Gastroesophageal sphincter (tissue), 4 donors: Measurements from ENCODE around the gene KIRREL3. TPM values are rescaled to one million over a fixed set of nuclear protein-coding genes. Genes with fewer than 3 reads are reported as not detected.
A peak's percentile ranks its signal among the peaks of the same experiment; 100 is the strongest.
"Not testable (repeated sequence)": the region's sequence is repeated elsewhere in the genome, so short reads cannot be mapped to it uniquely, and the experiment has no call there.

Source experiments
- ATAC-seq: fragments of 150-250 bp; one replicate; pipeline ENCODE4 v1.9.1; 2016; ENCODE audit warnings: mild to moderate bottlenecking, moderate library complexity
- H3K27ac ChIP-seq, 4 donors: fragments of 200-600 bp; sonication (generic) in 3 of 4; 1 replicate in 3 of 4; 2 replicates in 1 of 4; pipeline ENCODE4 v1.5.1; 2016 to 2019
- H3K27me3 ChIP-seq: fragments of 200-600 bp; sonication (generic); one replicate; pipeline ENCODE4 v1.5.1; 2019
- H3K36me3 ChIP-seq, 2 donors: fragments of 200-600 bp; sonication (generic); one replicate each; pipeline ENCODE4 v1.5.1; 2019; ENCODE audit warnings: control low read depth in 1 of 2
- H3K4me1 ChIP-seq, 3 donors: fragments of 200-600 bp; sonication (generic); 1 replicate in 2 of 3; 2 replicates in 1 of 3; pipeline ENCODE4 v1.5.1; 2016 to 2019; ENCODE audit warnings: control low read depth in 2 of 3
- H3K4me3 ChIP-seq, 2 donors: fragments of 200-600 bp; sonication (generic); one replicate each; pipeline ENCODE4 v1.5.1; 2019; ENCODE audit warnings: mild to moderate bottlenecking in 1 of 2, moderate library complexity in 1 of 2
- H3K9me3 ChIP-seq, 3 donors: fragments of 200-600 bp; sonication (generic); one replicate each; pipeline ENCODE4 v1.5.1; 2017 to 2019; ENCODE audit warnings: control low read depth in 2 of 3
- EP300 ChIP-seq: sonication (generic); formaldehyde crosslinking; IDR thresholded peaks from one replicate; pipeline ENCODE4 v1.6.1; 2017; ENCODE audit warnings: antibody characterized with exemption, mild to moderate bottlenecking
- POLR2A ChIP-seq, 2 donors: fragments of 450-650 bp; IDR thresholded peaks; one replicate each; pipeline ENCODE4 v1.6.1; 2017; ENCODE audit warnings: antibody characterized with exemption in 2 of 2, mild to moderate bottlenecking in 2 of 2, moderate library complexity in 1 of 2
- POLR2AphosphoS5 ChIP-seq: sonication (generic); formaldehyde crosslinking; IDR thresholded peaks from one replicate; pipeline ENCODE4 v1.6.1; 2017; ENCODE audit warnings: antibody characterized with exemption
- WGBS, 2 donors: methylation state at CpG; one replicate each; pipeline ENCODE4 v1.1.5; 2018; ENCODE audit warnings: low coverage in 1 of 2; 5-methylcytosine and 5-hydroxymethylcytosine counted together
- small RNA-seq, 4 donors: library from RNA; depleted of rRNA; stranded (forward); fragments of <200 nt; gene quantifications; one replicate each; pipeline ENCODE3, GENCODE V24; 2016
- total RNA-seq, 4 donors: library from RNA; depleted of rRNA; stranded (reverse); fragments of >200 nt; gene quantifications; one replicate each; pipeline ENCODE4 v1.1.0, GENCODE V29; 2016
- TF ChIP-seq, protein P1 (sequence below), 4 experiments: fragments of 200-600 bp in 2 of 4; fragments of 450-650 bp in 2 of 4; sonication (generic) in 1 of 4; IDR thresholded peaks; one replicate each; pipeline ENCODE4 v1.5.1; 2017 to 2019; ENCODE audit warnings: antibody characterized with exemption in 4 of 4, mild to moderate bottlenecking in 2 of 4, moderate library complexity in 2 of 4

Gene KIRREL3
- total RNA-seq, 4 donors from 2014 or later = 0.54 to 3.9 (median 1.4) TPM

DNA sequence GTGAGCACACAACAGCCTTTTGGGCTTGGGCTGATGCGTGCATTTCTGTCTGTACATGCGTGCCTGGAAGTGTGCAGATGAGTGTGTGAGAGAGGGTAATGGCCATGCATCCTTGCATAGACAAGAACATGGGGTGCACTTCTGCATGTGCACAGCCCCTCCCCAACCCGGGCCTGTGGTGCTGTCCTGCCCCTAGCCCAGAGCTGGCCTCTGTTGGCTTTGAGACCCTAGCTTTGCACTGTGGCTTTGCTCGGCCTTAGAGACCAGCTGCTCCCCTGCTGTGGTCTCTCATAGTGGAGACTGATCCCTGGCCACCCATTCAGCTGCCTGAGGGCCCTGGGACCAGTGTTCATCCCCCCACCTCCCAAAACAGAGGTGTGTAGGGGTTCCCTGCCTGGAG is 619.7 kb downstream of the KIRREL3 start:
- no peak for TF ChIP-seq EP300
- TF ChIP-seq, protein P1, sequence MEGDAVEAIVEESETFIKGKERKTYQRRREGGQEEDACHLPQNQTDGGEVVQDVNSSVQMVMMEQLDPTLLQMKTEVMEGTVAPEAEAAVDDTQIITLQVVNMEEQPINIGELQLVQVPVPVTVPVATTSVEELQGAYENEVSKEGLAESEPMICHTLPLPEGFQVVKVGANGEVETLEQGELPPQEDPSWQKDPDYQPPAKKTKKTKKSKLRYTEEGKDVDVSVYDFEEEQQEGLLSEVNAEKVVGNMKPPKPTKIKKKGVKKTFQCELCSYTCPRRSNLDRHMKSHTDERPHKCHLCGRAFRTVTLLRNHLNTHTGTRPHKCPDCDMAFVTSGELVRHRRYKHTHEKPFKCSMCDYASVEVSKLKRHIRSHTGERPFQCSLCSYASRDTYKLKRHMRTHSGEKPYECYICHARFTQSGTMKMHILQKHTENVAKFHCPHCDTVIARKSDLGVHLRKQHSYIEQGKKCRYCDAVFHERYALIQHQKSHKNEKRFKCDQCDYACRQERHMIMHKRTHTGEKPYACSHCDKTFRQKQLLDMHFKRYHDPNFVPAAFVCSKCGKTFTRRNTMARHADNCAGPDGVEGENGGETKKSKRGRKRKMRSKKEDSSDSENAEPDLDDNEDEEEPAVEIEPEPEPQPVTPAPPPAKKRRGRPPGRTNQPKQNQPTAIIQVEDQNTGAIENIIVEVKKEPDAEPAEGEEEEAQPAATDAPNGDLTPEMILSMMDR (IDR thresholded peaks at IDR 0.05) = no peak
- no peak for TF ChIP-seq POLR2A (IDR thresholded peaks at IDR 0.05)
- no peak for TF ChIP-seq POLR2AphosphoS5
- Histone ChIP-seq H3K4me1 (peaks cover 0 to 30% (median 0%) of the 10 kb centered on the region in 3 donors), H3K27ac (no peak overlapping the region), H3K4me3 (no peak overlapping the region), H3K9me3 (no peaks in the 10 kb centered on the region), H3K27me3 (no peaks in the 10 kb centered on the region), H3K36me3 (no peaks in the 10 kb centered on the region)
- WGBS, 2 donors = no CpG with 5 or more reads among the region's 4 CpGs
- no peak for ATAC-seq

DNA sequence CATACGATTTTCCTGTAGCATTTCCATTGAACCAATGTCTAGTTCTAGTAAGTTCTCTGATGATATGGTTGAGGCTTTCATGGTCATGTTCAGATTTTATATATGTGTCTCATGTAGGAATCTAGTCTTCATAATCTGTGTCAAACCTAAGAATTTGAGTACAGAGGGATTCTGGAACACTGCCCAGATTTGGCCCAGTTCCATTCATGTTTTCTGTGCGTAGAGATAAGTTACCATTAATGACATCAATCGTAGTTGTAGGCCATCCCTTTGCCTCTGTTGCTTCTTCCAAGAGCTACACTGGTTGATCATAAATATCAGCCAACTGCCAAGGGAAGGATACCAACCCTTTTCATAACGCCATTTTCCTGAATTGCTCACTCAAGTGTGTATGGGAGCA is 621.8 kb downstream of the KIRREL3 start:
- Histone ChIP-seq H3K9me3 (no peaks in the 10 kb centered on the region), H3K4me3 (no peak overlapping the region), H3K27me3 (no peaks in the 10 kb centered on the region), H3K36me3 (no peaks in the 10 kb centered on the region), H3K4me1 (peaks cover 0 to 36% (median 0%) of the 10 kb centered on the region in 3 donors), H3K27ac (no peak overlapping the region)
- TF ChIP-seq, protein P1 (IDR thresholded peaks at IDR 0.05) = no peak
- TF ChIP-seq POLR2AphosphoS5 (no peak), EP300 (no peak), POLR2A (IDR thresholded peaks at IDR 0.05) (no peak)
- 48 to 78% methylated on average over 3 to 4 of the region's 4 CpGs for WGBS, 2 donors
- ATAC-seq = no peak

DNA sequence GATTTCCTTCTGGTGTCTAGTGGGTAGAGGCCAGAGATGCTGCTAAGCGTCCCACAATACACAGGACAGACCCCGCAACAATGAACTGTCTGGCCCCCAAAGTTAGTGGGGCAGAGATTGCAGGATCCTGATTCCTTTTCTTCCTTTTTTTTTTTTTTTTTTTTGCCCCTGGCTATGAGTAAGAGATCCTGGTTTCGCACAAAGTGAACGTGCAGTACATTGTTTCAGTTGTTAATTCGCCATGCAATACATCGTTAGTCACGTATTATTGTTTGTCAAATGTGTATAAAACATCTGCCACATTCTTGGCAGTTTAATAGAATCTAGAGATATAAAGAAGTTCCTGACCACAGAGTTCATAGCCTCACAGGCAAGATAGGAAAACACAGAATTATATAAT is 624.8 kb downstream of the KIRREL3 start:
- no peak overlapping the region for H3K4me3 ChIP-seq
- H3K36me3 ChIP-seq = no peaks in the 10 kb centered on the region
- no peak for ATAC-seq
- no peaks in the 10 kb centered on the region for H3K27me3 ChIP-seq
- no peaks in the 10 kb centered on the region for H3K9me3 ChIP-seq
- TF ChIP-seq EP300 (no peak), POLR2A (IDR thresholded peaks at IDR 0.05) (no peak)
- TF ChIP-seq, protein P1 (IDR thresholded peaks at IDR 0.05) = no peak
- WGBS, 2 donors = 66 to 67% methylated on average over 5 to 7 of the region's 7 CpGs
- no peak overlapping the region for H3K27ac ChIP-seq
- peaks cover 0 to 44% (median 0%) of the 10 kb centered on the region in 3 donors for H3K4me1 ChIP-seq

DNA sequence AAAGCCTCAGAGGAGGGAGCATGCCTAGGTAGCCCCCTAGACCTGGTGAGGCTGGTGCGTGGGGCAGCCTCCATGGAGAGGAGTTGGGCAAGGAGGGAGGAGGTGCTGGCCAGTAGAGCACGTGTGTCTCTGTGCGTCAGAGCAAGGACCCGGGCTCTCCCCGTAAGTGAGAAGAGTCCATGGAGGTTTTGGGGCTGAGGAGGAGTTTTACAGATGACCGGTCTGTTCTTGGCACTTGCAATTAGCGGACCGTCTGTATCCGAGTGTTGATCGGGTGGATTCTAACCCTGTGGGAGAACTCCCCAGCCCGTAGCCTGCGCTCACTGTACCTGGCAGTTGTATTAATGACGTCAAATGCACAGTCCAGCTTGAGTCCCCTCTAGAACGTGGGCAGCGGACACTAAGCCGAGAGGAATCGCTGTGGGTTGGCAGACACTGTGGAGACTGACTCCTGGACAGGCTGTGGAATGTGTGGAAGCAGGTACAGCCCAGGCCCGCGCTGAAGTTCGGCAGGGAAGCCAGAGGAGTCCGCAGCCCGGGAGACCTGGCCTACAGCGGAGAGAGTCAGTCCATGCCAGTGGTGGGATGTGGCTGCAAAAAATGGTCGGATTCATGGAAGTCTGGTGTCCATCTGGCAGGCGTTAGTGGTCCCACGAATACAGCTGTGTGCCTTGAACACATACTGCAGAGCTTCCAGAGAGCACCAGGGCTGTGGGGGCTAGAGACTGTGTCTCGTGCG is 625.8 kb downstream of the KIRREL3 start:
- 88 to 91% methylated on average over 5 to 7 of the region's 28 CpGs for WGBS, 2 donors
- not testable (repeated sequence) for H3K27ac ChIP-seq, H3K9me3 ChIP-seq, H3K4me3 ChIP-seq, H3K36me3 ChIP-seq, H3K27me3 ChIP-seq
- ATAC-seq = peak; percentile 77
- peaks cover 0 to 39% (median 0%) of the 10 kb centered on the region in 3 donors for H3K4me1 ChIP-seq

DNA sequence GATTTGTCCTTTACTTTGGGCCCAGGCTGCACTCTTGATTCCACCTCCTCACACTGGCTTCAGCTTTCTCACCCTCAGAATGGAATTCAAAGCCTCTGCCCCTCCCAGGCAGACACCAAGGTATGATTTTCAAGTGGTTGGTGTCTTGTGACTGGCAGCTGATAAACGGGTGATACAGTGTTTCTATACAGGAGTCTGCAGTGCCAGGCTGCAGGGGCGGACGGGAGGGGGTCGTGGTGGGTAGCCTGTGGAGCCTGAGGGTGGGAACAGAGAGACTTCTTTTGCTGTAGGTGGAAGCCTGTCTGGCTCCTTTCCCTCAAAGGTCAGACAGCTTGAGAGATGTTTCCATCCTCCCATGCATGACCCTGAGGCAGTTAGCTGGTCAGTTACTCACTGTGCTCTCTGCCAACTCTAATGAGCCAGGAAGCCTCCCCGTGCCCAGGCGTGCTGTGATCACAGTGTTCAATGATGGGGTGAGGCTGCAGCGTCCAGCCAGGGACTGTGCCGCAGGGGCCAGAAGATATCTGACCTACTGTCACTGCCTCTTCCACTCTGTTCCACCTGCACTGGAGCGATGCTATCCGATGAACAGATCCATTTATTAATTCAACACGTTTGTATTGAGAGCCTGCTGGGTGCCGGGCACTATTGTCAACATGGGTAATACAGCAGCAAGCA is 627.0 kb downstream of the KIRREL3 start:
- not testable (repeated sequence) for H3K9me3 ChIP-seq, H3K27ac ChIP-seq, H3K4me3 ChIP-seq, H3K36me3 ChIP-seq, H3K27me3 ChIP-seq
- ATAC-seq = peak; percentile 23
- 11 to 80% methylated on average over 1 to 3 of the region's 12 CpGs for WGBS, 2 donors
- peaks cover 0 to 33% (median 0%) of the 10 kb centered on the region in 3 donors for H3K4me1 ChIP-seq

Small RNA genes within 50 kb of the gene (small RNA-seq; reads per million reads assigned to genes)
- 0 reads per million in 4 donors for gene AP001318.3
- gene MIR3167 = 0 reads per million in 4 donors
